K562 (cell line): Measurements from ENCODE around the gene PFAS. TPM values are rescaled to one million over a fixed set of nuclear protein-coding genes. Genes with fewer than 3 reads are reported as not detected.

Experiments
- CREM ChIP-seq: IDR thresholded peaks from 2 replicates; pipeline ENCODE4 v1.6.1; 2014; ENCODE audit warnings: antibody characterized with exemption, low read depth
- JUN ChIP-seq, 2 experiments: sonication (generic) in 1 of 2; formaldehyde crosslinking in 1 of 2; IDR thresholded peaks; 2 replicates each; pipeline versions ENCODE4 v1.6.1 to v1.8.0; 2012 to 2022; ENCODE audit warnings: borderline replicate concordance in 2 of 2, mild to moderate bottlenecking in 2 of 2, improper control_type of control experiment in 1 of 2, low read depth in 1 of 2, low read length in 1 of 2, missing genetic modification reagents in 1 of 2
- KDM2B ChIP-seq: fragments of 250-450 bp; sonication (Bioruptor Pico); IDR thresholded peaks from 2 replicates; pipeline ENCODE4 v1.8.0; 2021; ENCODE audit warnings: mild to moderate bottlenecking, moderate library complexity
- MTA3 ChIP-seq: fragments of 450-650 bp; formaldehyde crosslinking; IDR thresholded peaks from 2 replicates; pipeline ENCODE4 v1.6.1; 2017; ENCODE audit warnings: mild to moderate bottlenecking, borderline replicate concordance
- NFIC ChIP-seq: fragments of 450-650 bp; IDR thresholded peaks from 2 replicates; pipeline ENCODE4 v1.6.1; 2017; ENCODE audit warnings: mild to moderate bottlenecking, inconsistent platforms
- NR4A1 ChIP-seq, 2 experiments: fragments of 250-450 bp in 1 of 2; fragments of 450-650 bp in 1 of 2; sonication (Bioruptor Pico) in 1 of 2; IDR thresholded peaks; 2 replicates each; pipeline versions ENCODE4 v1.4.0 to v1.6.1; 2016 to 2020; ENCODE audit warnings: mild to moderate bottlenecking in 2 of 2, missing compliant biosample characterization in 1 of 2, missing genetic modification characterization in 1 of 2, moderate library complexity in 1 of 2
- SREBF2 ChIP-seq: sonication (generic); formaldehyde crosslinking; IDR thresholded peaks from 2 replicates; pipeline ENCODE4 v1.4.0; 2020; ENCODE audit warnings: mild to moderate bottlenecking, missing genetic modification reagents
- SRSF3 ChIP-seq: fragments of 200-400 bp; formaldehyde crosslinking; IDR thresholded peaks from 2 replicates; pipeline ENCODE4 v1.6.1; 2016; ENCODE audit warnings: mild to moderate bottlenecking, low read length, moderate library complexity; ENCODE audit not compliant: insufficient read depth
- ZC3H8 ChIP-seq: fragments of 450-650 bp; IDR thresholded peaks from 2 replicates; pipeline ENCODE4 v1.6.1; 2017
- ZKSCAN8 ChIP-seq: fragments of 200-800 bp; sonication (Bioruptor generic); IDR thresholded peaks from 2 replicates; pipeline ENCODE4 v1.6.1; 2016; ENCODE audit warnings: missing genetic modification characterization, missing compliant biosample characterization
- ZNF165 ChIP-seq: fragments of 250-450 bp; sonication (Bioruptor Pico); IDR thresholded peaks from 2 replicates; pipeline ENCODE4 v1.4.0; 2020; ENCODE audit warnings: borderline replicate concordance
- ZNF766 ChIP-seq: fragments of 200-800 bp; sonication (Bioruptor generic); conservative IDR thresholded peaks from 2 replicates; pipeline ENCODE4 v1.6.1; 2016; ENCODE audit warnings: missing genetic modification characterization, missing compliant biosample characterization
- polyA plus RNA-seq, 8 experiments: library from polyadenylated mRNA; depleted of rRNA in 4 of 8; stranded (reverse) in 5 of 8; unstranded in 3 of 8; fragments of >200 nt; fragmentation: Nextera tagmentation in 2 of 8; fragmentation: Illumina TruSeq in 1 of 8; extraction: Ambion mirVana in 2 of 8; extraction: Trizol in 1 of 8; gene quantifications; 2 replicates each; pipeline versions ENCODE4 v1.2.1 to v1.2.3, GENCODE V29; 2011 to 2014; ENCODE audit warnings: inconsistent platforms in 1 of 8, missing spikeins in 1 of 8
- total RNA-seq, 7 experiments: library from RNA; depleted of rRNA in 6 of 7; stranded (reverse); fragments of >200 nt in 6 of 7; fragmentation: Illumina TruSeq in 2 of 7; extraction: Trizol in 2 of 7; gene quantifications; 2 replicates each; pipeline versions ENCODE4 v1.2.1 to v1.2.3, GENCODE V29; 2011 to 2021; ENCODE audit warnings: low replicate concordance in 1 of 7
- TF ChIP-seq, protein P1 (sequence below), 2 experiments: IDR thresholded peaks; 2 replicates each; pipeline ENCODE4 v1.6.1; 2012; ENCODE audit warnings: improper control_type of control experiment in 2 of 2, low read depth in 2 of 2, low read length in 2 of 2, borderline replicate concordance in 1 of 2
- TF ChIP-seq, protein P2 (sequence below): fragments of 450-650 bp; formaldehyde crosslinking; IDR thresholded peaks from 2 replicates; pipeline ENCODE4 v1.4.0; 2020; ENCODE audit warnings: mild to moderate bottlenecking, mixed read lengths
- TF ChIP-seq, protein P3 (sequence below): fragments of 250-450 bp; sonication (Bioruptor Pico); IDR thresholded peaks from 2 replicates; pipeline ENCODE4 v1.4.0; 2020
- TF ChIP-seq, protein P4 (sequence below): sonication (generic); IDR thresholded peaks from 2 replicates; pipeline ENCODE4 v1.6.1; 2016
- TF ChIP-seq, protein P5 (sequence below): sonication (generic); formaldehyde crosslinking; IDR thresholded peaks from 2 replicates; pipeline ENCODE4 v1.8.0; 2022; ENCODE audit warnings: mild to moderate bottlenecking, missing genetic modification reagents

PFAS gene
- total and polyA plus RNA-seq, 9 of the 15 experiments (the other 6 are each of a cell fraction or from before 2014, with no cell fraction given): 11.6 to 131 (median 43.9) TPM

DNA sequence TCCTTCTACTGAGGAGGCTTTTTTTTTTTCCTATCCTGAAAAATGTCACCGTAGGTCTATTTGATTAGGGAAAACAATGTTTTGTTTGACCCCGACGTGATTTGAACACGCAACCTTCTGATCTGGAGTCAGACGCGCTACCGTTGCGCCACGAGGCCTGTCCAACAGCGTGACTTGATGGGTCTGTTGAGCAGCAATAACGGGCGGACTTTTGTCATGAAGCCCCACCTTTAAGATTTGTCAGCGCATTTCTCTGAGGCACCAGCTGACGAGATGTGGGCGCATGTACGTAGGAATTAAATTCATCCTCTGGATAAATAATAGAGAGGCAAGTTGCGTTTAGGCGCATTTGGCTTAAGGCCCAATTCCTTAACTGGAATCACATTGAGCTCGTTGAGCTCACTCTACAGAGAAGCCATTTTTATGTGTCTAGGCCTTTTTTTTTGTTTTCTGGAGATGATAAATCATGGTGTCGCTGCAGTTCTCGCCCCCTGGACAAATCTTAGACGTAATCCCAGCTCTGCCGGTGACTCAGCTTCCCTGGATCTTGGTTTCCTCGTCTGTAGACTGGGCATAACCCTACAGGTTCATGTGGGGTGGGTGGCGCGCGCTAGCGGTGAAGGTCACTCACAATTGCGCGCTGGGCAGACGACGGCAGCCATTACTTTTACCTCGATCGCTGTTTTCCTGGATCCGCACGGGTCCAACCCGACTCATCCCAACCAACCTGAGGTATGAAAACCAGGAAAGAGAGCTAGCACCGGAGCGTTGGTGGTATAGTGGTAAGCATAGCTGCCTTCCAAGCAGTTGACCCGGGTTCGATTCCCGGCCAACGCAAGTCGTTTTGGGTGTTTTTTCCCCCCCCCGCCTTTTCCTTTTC, 28.1 kb upstream of the PFAS start (continued):
- TF ChIP-seq, protein P1, sequence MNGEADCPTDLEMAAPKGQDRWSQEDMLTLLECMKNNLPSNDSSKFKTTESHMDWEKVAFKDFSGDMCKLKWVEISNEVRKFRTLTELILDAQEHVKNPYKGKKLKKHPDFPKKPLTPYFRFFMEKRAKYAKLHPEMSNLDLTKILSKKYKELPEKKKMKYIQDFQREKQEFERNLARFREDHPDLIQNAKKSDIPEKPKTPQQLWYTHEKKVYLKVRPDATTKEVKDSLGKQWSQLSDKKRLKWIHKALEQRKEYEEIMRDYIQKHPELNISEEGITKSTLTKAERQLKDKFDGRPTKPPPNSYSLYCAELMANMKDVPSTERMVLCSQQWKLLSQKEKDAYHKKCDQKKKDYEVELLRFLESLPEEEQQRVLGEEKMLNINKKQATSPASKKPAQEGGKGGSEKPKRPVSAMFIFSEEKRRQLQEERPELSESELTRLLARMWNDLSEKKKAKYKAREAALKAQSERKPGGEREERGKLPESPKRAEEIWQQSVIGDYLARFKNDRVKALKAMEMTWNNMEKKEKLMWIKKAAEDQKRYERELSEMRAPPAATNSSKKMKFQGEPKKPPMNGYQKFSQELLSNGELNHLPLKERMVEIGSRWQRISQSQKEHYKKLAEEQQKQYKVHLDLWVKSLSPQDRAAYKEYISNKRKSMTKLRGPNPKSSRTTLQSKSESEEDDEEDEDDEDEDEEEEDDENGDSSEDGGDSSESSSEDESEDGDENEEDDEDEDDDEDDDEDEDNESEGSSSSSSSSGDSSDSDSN (IDR thresholded peaks at IDR 0.05; ENCODE audit: borderline replicate concordance in 1 of 2, low read depth in 2 of 2, low read length in 2 of 2): 0 out of 4 replicates have a peak, but pooled peaks of 1 of the 2 experiments have one; percentile 39
- peak; percentile 71 for TF ChIP-seq NFIC
- no peak for TF ChIP-seq SRSF3
- peak; percentile 73 for TF ChIP-seq ZNF766
- no peak for TF ChIP-seq ZNF165 (CRISPR knock-in tag)
- TF ChIP-seq, protein P2, sequence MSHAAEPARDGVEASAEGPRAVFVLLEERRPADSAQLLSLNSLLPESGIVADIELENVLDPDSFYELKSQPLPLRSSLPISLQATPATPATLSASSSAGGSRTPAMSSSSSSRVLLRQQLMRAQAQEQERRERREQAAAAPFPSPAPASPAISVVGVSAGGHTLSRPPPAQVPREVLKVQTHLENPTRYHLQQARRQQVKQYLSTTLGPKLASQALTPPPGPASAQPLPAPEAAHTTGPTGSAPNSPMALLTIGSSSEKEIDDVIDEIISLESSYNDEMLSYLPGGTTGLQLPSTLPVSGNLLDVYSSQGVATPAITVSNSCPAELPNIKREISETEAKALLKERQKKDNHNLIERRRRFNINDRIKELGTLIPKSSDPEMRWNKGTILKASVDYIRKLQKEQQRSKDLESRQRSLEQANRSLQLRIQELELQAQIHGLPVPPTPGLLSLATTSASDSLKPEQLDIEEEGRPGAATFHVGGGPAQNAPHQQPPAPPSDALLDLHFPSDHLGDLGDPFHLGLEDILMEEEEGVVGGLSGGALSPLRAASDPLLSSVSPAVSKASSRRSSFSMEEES: no peak
- no peak for TF ChIP-seq MTA3
- TF ChIP-seq, protein P3, sequence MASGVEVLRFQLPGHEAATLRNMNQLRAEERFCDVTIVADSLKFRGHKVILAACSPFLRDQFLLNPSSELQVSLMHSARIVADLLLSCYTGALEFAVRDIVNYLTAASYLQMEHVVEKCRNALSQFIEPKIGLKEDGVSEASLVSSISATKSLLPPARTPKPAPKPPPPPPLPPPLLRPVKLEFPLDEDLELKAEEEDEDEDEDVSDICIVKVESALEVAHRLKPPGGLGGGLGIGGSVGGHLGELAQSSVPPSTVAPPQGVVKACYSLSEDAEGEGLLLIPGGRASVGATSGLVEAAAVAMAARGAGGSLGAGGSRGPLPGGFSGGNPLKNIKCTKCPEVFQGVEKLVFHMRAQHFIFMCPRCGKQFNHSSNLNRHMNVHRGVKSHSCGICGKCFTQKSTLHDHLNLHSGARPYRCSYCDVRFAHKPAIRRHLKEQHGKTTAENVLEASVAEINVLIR: 0 out of 2 replicates have a peak, but pooled peaks have one; percentile 14
- TF ChIP-seq SREBF2 (CRISPR knock-in tag): no peak
- TF ChIP-seq JUN (IDR thresholded peaks at IDR 0.05; ENCODE audit: borderline replicate concordance, low read depth, low read length): 0 out of 2 replicates have a peak, but pooled peaks have one; percentile 27
- 0 out of 2 replicates have a peak, but pooled peaks have one; percentile 23 for TF ChIP-seq JUN (CRISPR knock-in tag; IDR thresholded peaks at IDR 0.05; ENCODE audit: borderline replicate concordance)
- TF ChIP-seq ZC3H8: peak; percentile 72; the same call in 1 of the 2 replicates
- 0 out of 2 replicates have a peak, but pooled peaks have one; percentile 30 for TF ChIP-seq KDM2B (CRISPR knock-in tag)
- TF ChIP-seq ZKSCAN8 (CRISPR knock-in tag): no peak; the same call in 1 of the 2 replicates
- TF ChIP-seq, protein P4, sequence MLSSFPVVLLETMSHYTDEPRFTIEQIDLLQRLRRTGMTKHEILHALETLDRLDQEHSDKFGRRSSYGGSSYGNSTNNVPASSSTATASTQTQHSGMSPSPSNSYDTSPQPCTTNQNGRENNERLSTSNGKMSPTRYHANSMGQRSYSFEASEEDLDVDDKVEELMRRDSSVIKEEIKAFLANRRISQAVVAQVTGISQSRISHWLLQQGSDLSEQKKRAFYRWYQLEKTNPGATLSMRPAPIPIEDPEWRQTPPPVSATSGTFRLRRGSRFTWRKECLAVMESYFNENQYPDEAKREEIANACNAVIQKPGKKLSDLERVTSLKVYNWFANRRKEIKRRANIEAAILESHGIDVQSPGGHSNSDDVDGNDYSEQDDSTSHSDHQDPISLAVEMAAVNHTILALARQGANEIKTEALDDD: 0 out of 2 replicates have a peak, but pooled peaks have one; percentile 42
- TF ChIP-seq CREM: peak; percentile 81
- TF ChIP-seq NR4A1 (CRISPR knock-in tag; IDR thresholded peaks at IDR 0.05): no peak
- TF ChIP-seq NR4A1 (tag; IDR thresholded peaks at IDR 0.05): 0 out of 2 replicates have a peak, but pooled peaks have one; percentile 48
- TF ChIP-seq, protein P5, sequence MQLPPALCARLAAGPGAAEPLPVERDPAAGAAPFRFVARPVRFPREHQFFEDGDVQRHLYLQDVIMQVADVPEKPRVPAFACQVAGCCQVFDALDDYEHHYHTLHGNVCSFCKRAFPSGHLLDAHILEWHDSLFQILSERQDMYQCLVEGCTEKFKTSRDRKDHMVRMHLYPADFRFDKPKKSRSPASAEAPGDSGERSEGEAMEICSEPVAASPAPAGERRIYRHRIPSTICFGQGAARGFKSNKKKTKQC: peak; percentile 55; the same call in 1 of the 2 replicates
